Measurements from ENCODE around the gene GDPD5.

GDPD5 gene, protein sequence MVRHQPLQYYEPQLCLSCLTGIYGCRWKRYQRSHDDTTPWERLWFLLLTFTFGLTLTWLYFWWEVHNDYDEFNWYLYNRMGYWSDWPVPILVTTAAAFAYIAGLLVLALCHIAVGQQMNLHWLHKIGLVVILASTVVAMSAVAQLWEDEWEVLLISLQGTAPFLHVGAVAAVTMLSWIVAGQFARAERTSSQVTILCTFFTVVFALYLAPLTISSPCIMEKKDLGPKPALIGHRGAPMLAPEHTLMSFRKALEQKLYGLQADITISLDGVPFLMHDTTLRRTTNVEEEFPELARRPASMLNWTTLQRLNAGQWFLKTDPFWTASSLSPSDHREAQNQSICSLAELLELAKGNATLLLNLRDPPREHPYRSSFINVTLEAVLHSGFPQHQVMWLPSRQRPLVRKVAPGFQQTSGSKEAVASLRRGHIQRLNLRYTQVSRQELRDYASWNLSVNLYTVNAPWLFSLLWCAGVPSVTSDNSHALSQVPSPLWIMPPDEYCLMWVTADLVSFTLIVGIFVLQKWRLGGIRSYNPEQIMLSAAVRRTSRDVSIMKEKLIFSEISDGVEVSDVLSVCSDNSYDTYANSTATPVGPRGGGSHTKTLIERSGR

DNA sequence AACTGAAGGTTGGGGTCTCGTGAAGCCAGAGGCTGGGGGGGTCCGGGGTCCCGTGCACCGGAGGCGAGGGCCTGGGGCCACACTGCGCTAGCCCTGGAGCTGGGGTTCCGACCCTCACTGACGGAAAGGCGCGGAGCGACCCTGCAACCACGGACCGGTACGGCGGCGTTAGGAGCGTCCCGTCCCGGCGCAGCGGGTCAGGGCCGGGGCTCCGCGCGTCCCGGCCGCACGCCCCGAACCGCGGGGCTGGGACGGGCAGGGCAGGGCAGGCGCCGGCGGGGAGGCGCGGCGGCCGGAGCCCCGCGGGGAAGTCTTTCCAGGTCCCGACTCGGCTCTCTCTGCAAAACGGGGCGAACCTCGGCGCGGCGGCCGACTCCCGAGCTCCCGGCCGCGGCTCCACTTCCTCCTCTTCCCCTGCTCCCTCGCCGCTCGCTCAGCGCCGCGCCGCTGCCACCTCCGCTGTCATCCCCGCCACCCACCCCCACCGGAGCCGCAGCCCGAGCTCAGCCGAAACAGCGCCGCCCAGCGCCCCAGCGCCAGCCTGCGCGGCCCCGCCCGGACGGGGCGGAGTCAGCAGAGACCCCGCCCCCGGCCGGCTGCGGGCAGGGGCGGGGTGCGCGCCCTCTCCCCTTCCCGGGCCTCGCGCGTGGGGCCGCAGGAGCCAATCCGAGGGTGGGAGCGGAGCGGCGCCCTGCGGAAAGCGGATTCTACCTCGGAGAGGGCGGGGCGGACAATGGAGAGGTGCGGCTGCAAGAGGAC, at the start of gene GDPD5:
Gene GDPD5, minus strand, starts transcription at position 509 of the 759 bp plus-strand sequence. CDS start 48,206 bp downstream, outside the sequence.
- H3K4me3 ChIP-seq: peak within 1 kb of the TSS; percentile 47 to 77 (median 59)
- peak within 1 kb of the TSS in 20 of 21 experiments; percentile 3 to 79 (median 54) for H3K27ac ChIP-seq

DNA sequence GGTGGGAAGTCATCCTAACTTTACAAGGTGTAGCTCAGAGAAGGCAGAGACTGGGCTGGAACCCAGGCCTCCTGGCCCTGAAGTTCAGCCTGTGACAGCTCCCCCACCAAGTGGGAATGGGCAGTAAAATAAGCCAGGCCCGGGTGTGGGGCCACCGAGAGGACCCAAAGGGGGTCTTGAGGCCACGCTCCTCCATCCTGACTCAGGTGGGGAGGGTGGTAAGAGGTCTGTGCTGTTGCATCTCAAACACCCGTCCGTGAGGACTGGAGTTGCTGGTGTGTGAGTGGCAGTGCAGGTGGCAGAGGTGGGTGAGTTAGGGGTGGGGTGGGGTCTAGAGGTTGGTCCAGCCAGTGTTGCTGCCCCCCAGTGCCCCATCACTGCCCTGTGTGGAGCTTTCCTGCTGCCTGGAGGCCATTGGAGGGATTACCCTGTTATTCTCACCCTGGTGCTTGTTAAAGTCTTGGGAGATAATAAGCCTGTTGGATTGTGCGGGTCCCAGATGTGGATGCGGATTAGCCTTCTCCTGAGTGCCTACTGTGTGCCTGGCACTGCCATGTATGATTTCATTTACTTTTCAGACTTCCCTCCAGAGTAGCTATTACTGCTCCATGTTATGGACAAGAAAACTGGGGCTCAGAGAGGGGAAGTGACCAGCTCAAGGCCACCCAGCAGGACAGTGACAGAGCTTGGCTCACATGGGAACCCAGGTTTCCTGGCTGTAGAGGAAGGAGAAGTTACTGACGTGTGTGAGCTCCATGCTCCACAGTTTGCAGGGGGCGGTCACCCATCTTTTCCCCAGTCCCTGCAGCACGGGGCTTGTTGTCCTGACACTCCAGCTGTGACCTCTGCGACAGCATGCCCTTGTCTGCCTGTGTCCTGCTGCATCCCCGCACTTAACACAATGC, 49.2 kb upstream of the GDPD5 start:
- H3K27ac ChIP-seq: peak overlapping the region in 1 of 21 experiments; percentile 16

DNA sequence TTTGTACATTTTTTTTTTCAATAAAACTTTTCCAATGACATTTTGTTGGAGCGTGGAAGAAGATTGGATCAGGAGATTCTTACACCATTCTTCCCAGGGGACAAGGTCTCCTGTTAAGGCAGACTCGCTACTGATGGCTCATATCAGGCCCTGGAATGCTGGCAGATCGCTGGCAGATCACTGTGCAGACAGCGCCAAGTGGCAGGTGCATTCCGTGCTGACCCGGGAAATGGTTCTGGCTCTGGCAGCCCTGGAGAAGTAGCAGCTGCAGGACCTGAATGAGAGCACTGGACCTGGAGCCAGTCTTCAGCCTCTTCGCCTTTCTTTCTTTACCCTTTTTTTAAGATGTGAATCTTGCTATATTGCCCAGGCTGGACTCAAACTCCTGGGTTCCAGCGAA, 47.0 kb upstream of the GDPD5 start:
- H3K27ac ChIP-seq: peak overlapping the region in 2 of 21 experiments; percentile 17 to 20
- no peak overlapping the region for H3K4me3 ChIP-seq

More for the DNA sequence above, 49.2 kb upstream of the GDPD5 start:
- H3K4me3 ChIP-seq: no peak overlapping the region

DNA sequence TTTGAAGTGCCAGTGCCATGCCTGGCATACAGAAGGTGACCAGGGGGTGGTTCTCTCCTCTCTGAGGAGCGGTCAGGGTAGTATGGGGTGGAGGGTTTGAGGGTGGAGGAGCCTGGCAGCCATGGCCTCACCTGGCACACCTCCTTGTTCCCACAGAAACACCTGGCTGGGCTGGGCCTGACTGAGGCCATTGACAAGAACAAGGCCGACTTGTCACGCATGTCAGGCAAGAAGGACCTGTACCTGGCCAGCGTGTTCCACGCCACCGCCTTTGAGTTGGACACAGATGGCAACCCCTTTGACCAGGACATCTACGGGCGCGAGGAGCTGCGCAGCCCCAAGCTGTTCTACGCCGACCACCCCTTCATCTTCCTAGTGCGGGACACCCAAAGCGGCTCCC, 45.9 kb upstream of the GDPD5 start:
- H3K27ac ChIP-seq: no peak overlapping the region
- H3K4me3 ChIP-seq: no peak overlapping the region

DNA sequence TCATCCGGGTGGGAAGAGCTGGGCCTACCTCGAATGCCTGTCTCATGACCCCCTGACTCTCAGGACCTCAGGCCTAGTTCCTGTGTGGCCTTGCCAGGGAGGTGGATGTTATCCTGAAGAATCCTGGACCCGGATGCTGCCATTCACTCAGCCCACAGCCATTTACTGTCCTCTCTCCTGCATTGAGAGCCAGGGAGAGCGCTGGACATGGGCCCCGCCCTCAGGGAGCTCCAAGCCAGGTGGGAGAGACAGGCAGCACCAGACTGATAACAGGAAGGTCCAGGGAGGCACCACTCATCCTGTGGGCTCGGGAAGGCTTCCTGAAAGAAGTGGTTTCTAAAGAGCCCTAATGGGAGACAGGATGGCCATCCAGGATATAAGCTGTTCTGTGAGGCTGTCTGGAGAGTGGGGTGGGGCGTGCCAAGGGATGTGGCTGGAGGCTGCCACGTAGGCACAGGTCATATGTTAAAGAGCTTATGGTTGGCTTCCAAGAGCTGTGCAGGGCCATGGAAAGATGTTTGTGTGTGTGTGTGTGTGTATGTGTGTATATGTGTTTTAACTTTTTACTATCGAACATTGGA, 44.9 kb upstream of the GDPD5 start:
- Histone ChIP-seq H3K4me3 (no peak overlapping the region), H3K27ac (peak overlapping the region in 1 of 21 experiments; percentile 14)

DNA sequence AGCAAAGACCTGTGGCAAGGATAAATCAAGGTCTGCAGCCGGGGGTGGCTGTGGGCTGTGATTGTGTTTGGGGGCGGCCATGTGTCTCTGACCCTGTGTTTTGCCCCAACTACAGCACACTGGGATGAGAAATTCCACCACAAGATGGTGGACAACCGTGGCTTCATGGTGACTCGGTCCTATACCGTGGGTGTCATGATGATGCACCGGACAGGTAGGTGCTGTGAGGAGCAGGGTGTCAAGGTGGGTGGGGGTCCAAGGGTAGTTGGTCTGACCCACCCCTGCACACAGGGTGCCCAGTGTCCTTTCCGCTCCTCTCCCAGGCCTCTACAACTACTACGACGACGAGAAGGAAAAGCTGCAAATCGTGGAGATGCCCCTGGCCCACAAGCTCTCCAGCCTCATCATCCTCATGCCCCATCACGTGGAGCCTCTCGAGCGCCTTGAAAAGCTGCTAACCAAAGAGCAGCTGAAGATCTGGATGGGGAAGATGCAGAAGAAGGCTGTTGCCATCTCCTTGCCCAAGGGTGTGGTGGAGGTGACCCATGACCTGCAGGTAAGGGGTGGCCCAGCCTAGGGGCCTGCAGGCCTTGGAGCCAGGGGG, 43.0 kb upstream of the GDPD5 start:
- Histone ChIP-seq H3K4me3 (no peak overlapping the region), H3K27ac (no peak overlapping the region)

DNA sequence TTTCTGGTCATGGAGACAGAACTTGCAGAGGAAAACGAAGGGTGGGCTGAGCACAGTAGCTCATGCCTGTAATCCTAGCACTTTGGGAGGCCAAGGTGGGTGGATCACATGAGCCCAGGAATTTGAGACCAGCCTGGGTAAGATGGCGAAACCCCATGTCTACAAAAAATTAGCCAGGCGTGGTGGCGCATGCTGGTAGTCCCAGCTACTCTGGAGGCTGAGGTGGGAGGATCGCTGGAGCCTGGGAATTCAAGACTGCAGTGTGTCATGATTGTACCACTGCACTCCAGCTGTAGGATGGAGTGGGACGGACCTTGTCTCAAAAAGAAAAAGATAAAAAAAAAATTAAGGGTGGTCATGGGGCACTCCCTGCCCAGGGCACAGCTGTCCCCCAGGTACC, 42.2 kb upstream of the GDPD5 start:
- H3K27ac ChIP-seq: peak overlapping the region in 1 of 21 experiments; percentile 52
- H3K4me3 ChIP-seq: no peak overlapping the region

DNA sequence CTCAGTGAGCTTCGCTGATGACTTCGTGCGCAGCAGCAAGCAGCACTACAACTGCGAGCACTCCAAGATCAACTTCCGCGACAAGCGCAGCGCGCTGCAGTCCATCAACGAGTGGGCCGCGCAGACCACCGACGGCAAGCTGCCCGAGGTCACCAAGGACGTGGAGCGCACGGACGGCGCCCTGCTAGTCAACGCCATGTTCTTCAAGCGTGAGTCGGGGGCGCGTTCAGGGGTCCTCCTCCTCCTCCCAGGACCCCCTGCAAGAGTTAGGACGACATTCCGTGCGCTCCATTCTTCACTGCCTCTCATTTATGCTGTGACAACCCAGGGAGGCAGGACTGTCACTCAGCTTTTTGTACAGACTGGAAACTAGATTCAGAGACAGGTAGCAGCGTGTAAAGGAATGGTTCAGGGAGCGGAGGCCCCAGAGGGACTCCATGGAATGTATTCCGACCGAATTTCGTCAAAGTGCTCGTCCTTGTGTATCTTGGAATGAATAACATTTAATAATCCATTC, 41.1 kb upstream of the GDPD5 start:
- H3K27ac ChIP-seq: no peak overlapping the region
- H3K4me3 ChIP-seq: no peak overlapping the region

DNA sequence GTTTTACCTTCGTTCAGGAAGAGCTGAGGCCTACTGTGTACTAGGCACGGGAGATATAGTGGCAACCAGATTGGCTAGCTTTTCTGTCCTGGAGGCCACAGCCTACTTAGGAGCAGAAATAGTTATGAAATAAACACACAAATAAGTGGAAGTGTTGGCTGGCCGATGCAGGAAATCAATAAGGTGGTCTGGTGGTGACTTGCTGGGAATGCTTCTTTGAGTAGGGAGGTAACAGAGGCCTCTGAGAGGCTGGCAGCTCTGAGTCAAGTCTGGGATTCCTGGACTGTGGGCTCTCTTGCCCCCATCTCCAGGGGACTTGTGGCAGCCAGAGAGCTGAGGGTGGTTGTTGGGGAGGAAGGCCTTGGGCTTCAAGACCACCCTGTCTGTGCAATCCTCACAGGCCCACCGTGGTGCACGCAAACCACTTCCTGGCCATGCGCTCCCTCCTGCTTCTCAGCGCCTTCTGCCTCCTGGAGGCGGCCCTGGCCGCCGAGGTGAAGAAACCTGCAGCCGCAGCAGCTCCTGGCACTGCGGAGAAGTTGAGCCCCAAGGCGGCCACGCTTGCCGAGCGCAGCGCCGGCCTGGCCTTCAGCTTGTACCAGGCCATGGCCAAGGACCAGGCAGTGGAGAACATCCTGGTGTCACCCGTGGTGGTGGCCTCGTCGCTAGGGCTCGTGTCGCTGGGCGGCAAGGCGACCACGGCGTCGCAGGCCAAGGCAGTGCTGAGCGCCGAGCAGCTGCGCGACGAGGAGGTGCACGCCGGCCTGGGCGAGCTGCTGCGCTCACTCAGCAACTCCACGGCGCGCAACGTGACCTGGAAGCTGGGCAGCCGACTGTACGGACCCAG, 40.4 kb upstream of the GDPD5 start:
- no peak overlapping the region for H3K4me3 ChIP-seq
- H3K27ac ChIP-seq: peak overlapping the region in 14 of 21 experiments; percentile 0 to 99 (median 45)

DNA sequence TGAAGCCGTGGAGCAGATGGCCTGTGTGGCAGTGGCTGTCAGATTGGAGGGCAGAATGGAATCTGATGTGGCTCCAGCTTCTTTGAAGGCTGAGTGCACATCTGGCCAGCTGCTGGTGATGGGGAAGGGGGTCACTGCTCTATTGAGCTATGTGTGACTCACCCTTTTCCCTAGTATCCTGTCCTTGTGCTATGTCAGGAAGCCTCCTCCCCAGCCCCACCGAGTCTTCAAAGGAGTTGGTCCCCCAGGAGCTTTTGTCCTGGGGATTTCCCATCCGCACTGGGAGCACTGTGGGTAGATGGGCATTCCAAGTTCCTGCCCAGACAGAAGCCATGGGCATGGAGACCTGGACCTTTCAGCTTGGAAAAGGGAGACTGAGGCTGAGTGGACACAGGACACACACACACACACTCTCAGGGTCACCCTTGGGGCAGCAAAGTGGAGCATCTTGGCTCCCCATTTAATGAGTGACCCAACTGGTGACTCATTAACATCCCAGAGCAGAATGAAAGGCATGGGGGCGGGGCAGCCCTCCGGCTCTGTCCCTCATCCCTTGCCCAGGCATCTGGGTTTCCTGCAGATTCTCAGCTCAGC, 39.6 kb upstream of the GDPD5 start:
- H3K27ac ChIP-seq: peak overlapping the region in 19 of 21 experiments; percentile 3 to 100 (median 97)

DNA sequence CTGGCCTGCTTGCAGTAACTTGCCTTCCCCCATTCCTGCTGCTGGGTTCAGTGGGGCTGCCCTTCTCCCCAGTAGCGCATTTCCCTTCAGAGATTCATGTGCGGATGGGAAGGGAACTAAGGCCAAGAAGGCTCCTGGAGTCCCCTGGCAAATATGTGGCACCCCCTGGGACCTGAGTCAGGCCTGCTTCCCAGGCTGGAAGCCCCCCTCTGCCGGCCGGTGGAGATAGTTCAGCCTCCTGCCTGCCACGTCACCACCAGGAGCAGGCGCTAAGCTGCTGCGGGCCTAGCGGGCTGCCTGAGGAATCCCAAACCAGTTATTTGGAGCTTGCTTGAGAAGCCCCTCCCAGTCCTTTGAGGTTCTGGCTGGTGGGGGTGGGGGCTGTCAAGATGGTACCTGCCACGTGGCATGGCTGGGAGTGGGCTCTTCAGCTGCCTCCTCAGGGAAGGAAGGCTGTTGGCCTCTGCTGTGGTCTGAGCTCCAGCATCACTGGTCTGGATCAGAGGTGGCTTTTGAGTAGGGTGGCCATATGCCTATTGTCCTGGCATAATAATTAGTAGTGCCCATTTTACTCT, 38.3 kb upstream of the GDPD5 start:
- H3K4me3 ChIP-seq: peak overlapping the region; percentile 55 to 98 (median 85)
- peak overlapping the region; percentile 0 to 100 (median 97) for H3K27ac ChIP-seq

More for the DNA sequence above, 39.6 kb upstream of the GDPD5 start:
- H3K4me3 ChIP-seq: peak overlapping the region in 5 of 7 experiments; percentile 55 to 98 (median 87)

DNA sequence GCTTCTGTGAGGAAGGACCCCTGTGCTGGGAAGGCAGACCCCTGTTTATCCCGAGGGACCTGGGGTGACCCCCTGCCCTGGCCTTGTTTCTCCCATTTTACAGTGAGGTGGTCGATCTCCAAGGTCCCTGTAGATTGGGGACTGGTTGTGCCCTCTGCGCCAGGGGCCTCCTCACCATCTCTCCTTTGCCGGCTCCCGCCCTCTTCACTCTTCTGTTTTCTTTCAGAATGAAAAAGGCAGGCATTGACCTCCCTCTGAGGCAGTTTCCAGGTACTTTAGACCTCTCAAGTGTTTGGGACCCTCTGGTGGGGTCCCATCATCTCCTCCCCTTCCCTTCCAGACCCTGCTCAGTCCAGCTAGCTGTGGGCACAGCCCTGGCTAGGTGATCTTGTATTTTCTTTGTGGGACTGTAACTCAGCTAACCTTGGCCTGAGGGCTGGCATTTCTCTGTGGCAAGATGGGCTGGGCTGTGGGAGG, 37.8 kb upstream of the GDPD5 start:
- peak overlapping the region in 20 of 21 experiments; percentile 77 to 100 (median 97) for H3K27ac ChIP-seq
- H3K4me3 ChIP-seq: peak overlapping the region; percentile 55 to 98 (median 85)

DNA sequence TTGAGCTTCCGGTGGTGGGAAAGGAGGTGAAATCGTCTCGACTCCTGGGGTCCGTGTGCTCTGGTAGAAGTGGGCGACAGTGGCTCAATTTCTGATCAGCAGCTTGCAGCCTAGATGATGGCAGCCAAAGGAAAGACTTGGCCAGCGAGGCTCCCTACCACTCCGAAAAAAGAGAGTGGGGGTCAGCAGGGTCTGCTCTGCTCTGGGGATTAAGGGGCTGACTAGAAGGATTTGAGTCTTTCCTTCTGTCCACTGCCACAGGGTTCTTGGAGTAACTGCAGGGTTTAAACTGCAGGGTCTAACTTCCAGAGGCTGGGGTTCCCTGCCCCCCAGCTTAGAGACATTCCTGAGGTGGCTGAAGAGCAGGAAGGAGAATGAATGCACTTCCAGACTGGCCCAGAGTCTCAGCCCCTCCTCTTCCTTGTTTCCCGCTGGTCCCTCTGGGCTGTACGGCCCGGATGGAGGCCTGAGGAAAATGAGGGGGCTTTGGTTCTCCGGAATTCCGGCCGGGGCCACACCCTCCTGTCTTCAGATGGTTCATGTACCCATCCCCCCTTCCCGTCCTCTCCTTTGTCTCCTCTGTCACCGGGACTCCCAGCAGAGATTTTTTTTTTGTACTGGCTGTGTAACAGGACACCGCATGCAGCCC, 37.2 kb upstream of the GDPD5 start:
- Histone ChIP-seq H3K4me3 (peak overlapping the region; percentile 55 to 98 (median 85)), H3K27ac (peak overlapping the region; percentile 77 to 100 (median 97))

DNA sequence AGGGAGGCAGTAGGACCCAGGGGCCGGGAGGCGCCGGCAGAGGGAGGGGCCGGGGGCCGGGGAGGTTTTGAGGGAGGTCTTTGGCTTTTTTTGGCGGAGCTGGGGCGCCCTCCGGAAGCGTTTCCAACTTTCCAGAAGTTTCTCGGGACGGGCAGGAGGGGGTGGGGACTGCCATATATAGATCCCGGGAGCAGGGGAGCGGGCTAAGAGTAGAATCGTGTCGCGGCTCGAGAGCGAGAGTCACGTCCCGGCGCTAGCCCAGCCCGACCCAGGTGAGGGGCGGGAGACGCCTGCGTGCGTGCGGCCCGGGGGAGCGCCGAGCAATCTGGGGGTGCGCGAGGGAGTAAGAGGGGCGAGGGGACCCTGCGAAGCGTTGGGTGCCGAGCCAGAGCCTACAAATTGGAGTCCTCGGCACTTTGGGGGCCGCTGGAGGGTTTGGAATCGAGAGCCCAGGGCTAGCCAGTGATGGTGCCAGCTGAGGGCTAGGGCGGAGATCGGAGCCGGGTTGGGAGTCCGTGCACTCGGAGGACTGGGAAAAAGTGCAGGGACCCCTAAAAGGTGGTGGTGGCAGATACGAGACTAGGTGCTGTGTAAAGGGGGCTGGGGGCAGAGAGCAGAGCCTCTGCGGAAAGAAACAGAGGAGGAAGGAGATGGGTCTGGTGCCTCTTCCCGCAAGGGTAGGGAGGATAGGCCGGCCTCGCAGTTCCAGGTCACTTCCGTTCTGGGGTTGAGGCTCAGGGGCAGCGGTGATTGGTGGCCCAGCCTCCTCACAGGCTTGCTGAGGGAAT, 36.5 kb upstream of the GDPD5 start, which contains the start of gene SERPINH1:
Gene SERPINH1, plus strand, starts transcription at position 206 of the 788 bp plus-strand sequence. CDS start 4,097 bp downstream, outside the sequence.
- peak within 1 kb of the TSS; percentile 83 to 100 (median 97) for H3K27ac ChIP-seq

More for the DNA sequence above, 36.5 kb upstream of the GDPD5 start, which contains the start of gene SERPINH1:
- H3K4me3 ChIP-seq: peak within 1 kb of the TSS; percentile 55 to 98 (median 85)

Data from skin epidermis (tissue), 12 donors.